Fibroblast of villous mesenchyme (primary cell): ENCODE data around the gene PATL2. TPM values are rescaled to one million over a fixed set of nuclear protein-coding genes. Genes with fewer than 3 reads are reported as not detected.

ENCODE experiments used
- DNase-seq: peaks from one replicate; pipeline ENCODE4 v3.0.0-alpha.2; 2010; ENCODE audit warnings: low read depth
- H3K4me3 ChIP-seq: 2 replicates; pipeline ENCODE4 v1.5.1; 2011; ENCODE audit warnings: low read depth, mild to moderate bottlenecking, low read length
- total RNA-seq: library from RNA; depleted of rRNA; stranded (reverse); fragments of >200 nt; gene quantifications from 2 replicates; pipeline ENCODE4 v1.2.3, GENCODE V29; 2012
- TF ChIP-seq, protein P1 (sequence below): IDR thresholded peaks from 2 replicates; pipeline ENCODE4 v1.5.1; 2012; ENCODE audit warnings: low read depth, mild to moderate bottlenecking, low read length; ENCODE audit not compliant: insufficient read depth

PATL2 gene
- total RNA-seq, 1 donor: 0.86 TPM

DNA sequence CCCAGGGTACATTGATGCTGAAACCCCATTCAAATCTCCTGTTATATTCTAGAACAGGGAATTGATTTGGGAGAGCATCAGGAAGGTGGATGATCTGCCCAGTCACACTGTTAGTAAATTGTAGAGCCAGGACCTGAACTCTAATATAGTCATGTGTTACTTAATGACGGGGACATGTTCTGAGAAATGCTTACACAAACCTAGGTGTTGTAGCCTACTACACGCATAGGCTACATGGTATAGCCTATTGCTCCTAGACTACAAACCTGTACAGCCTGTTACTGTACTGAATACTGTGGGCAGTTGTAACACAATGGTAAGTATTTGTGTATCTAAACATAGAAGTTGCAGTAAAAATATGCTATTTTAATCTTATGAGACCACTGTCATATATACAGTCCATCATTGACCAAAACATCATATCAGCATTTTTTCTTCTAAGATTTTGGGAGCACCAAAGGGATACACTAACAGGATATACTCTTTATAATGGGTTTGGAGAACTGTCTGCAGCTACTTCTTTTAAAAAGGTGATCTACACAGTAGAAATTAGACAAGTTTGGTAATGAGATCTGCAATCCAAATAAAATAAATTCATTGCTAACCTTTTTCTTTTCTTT, 6.0 kb upstream of the PATL2 start:
- H3K4me3 ChIP-seq: no peak overlapping the region
- TF ChIP-seq, protein P1, sequence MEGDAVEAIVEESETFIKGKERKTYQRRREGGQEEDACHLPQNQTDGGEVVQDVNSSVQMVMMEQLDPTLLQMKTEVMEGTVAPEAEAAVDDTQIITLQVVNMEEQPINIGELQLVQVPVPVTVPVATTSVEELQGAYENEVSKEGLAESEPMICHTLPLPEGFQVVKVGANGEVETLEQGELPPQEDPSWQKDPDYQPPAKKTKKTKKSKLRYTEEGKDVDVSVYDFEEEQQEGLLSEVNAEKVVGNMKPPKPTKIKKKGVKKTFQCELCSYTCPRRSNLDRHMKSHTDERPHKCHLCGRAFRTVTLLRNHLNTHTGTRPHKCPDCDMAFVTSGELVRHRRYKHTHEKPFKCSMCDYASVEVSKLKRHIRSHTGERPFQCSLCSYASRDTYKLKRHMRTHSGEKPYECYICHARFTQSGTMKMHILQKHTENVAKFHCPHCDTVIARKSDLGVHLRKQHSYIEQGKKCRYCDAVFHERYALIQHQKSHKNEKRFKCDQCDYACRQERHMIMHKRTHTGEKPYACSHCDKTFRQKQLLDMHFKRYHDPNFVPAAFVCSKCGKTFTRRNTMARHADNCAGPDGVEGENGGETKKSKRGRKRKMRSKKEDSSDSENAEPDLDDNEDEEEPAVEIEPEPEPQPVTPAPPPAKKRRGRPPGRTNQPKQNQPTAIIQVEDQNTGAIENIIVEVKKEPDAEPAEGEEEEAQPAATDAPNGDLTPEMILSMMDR: no peak
- DNase-seq: no peak

DNA sequence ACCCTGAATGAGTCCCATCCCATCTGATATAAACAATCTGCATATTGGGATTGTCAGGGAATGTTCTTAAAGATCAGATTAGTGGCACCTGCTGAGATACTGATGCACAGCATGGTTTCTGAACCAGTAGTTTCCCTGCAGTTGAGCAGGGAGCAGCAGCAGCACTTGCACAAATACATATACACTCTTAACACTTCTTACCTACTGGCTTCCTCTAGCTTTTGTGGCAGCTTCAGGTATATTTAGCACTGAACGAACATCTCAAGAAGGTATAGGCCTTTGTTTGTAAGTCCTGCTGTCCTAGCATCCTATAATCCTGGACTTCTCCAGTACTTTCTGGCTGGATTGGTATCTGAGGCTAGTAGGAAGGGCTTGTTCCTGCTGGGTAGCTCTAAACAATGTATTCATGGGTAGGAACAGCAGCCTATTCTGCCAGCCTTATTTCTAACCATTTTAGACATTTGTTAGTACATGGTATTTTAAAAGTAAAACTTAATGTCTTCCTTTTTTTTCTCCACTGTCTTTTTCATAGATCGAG, 4.7 kb upstream of the PATL2 start:
- TF ChIP-seq, protein P1: no peak
- no peak for DNase-seq
- H3K4me3 ChIP-seq: no peak overlapping the region

DNA sequence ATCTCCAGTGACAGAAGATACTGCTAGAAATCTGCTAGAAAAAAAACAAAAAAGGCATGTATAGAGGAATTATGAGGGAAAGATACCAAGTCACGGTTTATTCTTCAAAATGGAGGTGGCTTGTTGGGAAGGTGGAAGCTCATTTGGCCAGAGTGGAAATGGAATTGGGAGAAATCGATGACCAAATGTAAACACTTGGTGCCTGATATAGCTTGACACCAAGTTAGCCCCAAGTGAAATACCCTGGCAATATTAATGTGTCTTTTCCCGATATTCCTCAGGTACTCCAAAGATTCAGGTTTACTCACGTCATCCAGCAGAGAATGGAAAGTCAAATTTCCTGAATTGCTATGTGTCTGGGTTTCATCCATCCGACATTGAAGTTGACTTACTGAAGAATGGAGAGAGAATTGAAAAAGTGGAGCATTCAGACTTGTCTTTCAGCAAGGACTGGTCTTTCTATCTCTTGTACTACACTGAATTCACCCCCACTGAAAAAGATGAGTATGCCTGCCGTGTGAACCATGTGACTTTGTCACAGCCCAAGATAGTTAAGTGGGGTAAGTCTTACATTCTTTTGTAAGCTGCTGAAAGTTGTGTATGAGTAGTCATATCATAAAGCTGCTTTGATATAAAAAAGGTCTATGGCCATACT, 4.1 kb upstream of the PATL2 start:
- no peak overlapping the region for H3K4me3 ChIP-seq
- no peak for DNase-seq
- TF ChIP-seq, protein P1: no peak

DNA sequence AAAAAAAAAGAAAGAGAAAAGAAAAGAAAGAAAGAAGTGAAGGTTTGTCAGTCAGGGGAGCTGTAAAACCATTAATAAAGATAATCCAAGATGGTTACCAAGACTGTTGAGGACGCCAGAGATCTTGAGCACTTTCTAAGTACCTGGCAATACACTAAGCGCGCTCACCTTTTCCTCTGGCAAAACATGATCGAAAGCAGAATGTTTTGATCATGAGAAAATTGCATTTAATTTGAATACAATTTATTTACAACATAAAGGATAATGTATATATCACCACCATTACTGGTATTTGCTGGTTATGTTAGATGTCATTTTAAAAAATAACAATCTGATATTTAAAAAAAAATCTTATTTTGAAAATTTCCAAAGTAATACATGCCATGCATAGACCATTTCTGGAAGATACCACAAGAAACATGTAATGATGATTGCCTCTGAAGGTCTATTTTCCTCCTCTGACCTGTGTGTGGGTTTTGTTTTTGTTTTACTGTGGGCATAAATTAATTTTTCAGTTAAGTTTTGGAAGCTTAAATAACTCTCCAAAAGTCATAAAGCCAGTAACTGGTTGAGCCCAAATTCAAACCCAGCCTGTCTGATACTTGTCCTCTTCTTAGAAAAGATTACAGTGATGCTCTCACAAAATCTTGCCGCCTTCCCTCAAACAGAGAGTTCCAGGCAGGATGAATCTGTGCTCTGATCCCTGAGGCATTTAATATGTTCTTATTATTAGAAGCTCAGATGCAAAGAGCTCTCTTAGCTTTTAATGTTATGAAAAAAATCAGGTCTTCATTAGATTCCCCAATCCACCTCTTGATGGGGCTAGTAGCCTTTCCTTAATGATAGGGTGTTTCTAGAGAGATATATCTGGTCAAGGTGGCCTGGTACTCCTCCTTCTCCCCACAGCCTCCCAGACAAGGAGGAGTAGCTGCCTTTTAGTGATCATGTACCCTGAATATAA, 2.2 kb upstream of the PATL2 start:
- peak; percentile 51 for DNase-seq
- TF ChIP-seq, protein P1: peak; percentile 37
- peak overlapping the region; percentile 97 for H3K4me3 ChIP-seq

DNA sequence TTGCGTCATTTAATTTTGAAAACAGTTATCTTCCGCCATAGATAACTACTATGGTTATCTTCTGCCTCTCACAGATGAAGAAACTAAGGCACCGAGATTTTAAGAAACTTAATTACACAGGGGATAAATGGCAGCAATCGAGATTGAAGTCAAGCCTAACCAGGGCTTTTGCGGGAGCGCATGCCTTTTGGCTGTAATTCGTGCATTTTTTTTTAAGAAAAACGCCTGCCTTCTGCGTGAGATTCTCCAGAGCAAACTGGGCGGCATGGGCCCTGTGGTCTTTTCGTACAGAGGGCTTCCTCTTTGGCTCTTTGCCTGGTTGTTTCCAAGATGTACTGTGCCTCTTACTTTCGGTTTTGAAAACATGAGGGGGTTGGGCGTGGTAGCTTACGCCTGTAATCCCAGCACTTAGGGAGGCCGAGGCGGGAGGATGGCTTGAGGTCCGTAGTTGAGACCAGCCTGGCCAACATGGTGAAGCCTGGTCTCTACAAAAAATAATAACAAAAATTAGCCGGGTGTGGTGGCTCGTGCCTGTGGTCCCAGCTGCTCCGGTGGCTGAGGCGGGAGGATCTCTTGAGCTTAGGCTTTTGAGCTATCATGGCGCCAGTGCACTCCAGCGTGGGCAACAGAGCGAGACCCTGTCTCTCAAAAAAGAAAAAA, 1.4 kb upstream of the PATL2 start:
- TF ChIP-seq, protein P1: no peak
- DNase-seq: peak; percentile 94

DNA sequence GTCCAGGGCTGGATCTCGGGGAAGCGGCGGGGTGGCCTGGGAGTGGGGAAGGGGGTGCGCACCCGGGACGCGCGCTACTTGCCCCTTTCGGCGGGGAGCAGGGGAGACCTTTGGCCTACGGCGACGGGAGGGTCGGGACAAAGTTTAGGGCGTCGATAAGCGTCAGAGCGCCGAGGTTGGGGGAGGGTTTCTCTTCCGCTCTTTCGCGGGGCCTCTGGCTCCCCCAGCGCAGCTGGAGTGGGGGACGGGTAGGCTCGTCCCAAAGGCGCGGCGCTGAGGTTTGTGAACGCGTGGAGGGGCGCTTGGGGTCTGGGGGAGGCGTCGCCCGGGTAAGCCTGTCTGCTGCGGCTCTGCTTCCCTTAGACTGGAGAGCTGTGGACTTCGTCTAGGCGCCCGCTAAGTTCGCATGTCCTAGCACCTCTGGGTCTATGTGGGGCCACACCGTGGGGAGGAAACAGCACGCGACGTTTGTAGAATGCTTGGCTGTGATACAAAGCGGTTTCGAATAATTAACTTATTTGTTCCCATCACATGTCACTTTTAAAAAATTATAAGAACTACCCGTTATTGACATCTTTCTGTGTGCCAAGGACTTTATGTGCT, 721 bp upstream of the PATL2 start:
- peak; percentile 53 for DNase-seq
- H3K4me3 ChIP-seq: peak overlapping the region; percentile 97
- TF ChIP-seq, protein P1: no peak

More for the DNA sequence above, 1.4 kb upstream of the PATL2 start:
- H3K4me3 ChIP-seq: peak overlapping the region; percentile 97
